ENCODE measurements around the gene KCNMB2.

KCNMB2 gene

GRCh38 chr3:178513546-178514380 lies 22.5 kb upstream of the KCNMB2 start:
- no peak for TF ChIP-seq GATA2 (IDR thresholded peaks at IDR 0.05; ENCODE audit: low read depth, low read length)
- no peak for TF ChIP-seq GATA3 (IDR thresholded peaks at IDR 0.05; ENCODE audit: low read depth, low read length)

- TF ChIP-seq GATA2 (IDR thresholded peaks at IDR 0.05; ENCODE audit: low read depth, low read length), result no peak
- no peak for TF ChIP-seq GATA3 (IDR thresholded peaks at IDR 0.05; ENCODE audit: low read depth, low read length)
Measured at GRCh38 chr3:178514401-178514800, 21.8 kb upstream of the KCNMB2 start.

GRCh38 chr3:178517665-178518334 lies 18.4 kb upstream of the KCNMB2 start:
- TF ChIP-seq GATA3 (IDR thresholded peaks at IDR 0.05; ENCODE audit: low read depth, low read length), result no peak
- no peak for TF ChIP-seq GATA2 (IDR thresholded peaks at IDR 0.05; ENCODE audit: low read depth, low read length)

- TF ChIP-seq GATA2 (IDR thresholded peaks at IDR 0.05; ENCODE audit: low read depth, low read length), result no peak
- TF ChIP-seq GATA3 (IDR thresholded peaks at IDR 0.05; ENCODE audit: low read depth, low read length), result no peak
Measured at GRCh38 chr3:178518660-178519396, 17.4 kb upstream of the KCNMB2 start.

- TF ChIP-seq GATA2 (IDR thresholded peaks at IDR 0.05; ENCODE audit: low read depth, low read length) (no peak), GATA3 (IDR thresholded peaks at IDR 0.05; ENCODE audit: low read depth, low read length) (no peak)
Measured at GRCh38 chr3:178519701-178520100, 16.5 kb upstream of the KCNMB2 start.

- TF ChIP-seq GATA3 (IDR thresholded peaks at IDR 0.05; ENCODE audit: low read depth, low read length) (no peak), GATA2 (IDR thresholded peaks at IDR 0.05; ENCODE audit: low read depth, low read length) (no peak)
Measured at GRCh38 chr3:178520451-178520850, 15.8 kb upstream of the KCNMB2 start.

GRCh38 chr3:178522200-178523052 lies 13.8 kb upstream of the KCNMB2 start:
- TF ChIP-seq GATA3 (IDR thresholded peaks at IDR 0.05; ENCODE audit: low read depth, low read length) (no peak), GATA2 (IDR thresholded peaks at IDR 0.05; ENCODE audit: low read depth, low read length) (no peak)

- TF ChIP-seq GATA2 (IDR thresholded peaks at IDR 0.05; ENCODE audit: low read depth, low read length) (no peak), GATA3 (IDR thresholded peaks at IDR 0.05; ENCODE audit: low read depth, low read length) (no peak)
Measured at GRCh38 chr3:178525251-178525650, 11.0 kb upstream of the KCNMB2 start.

GRCh38 chr3:178526291-178526690 lies 9.9 kb upstream of the KCNMB2 start:
- no peak for TF ChIP-seq GATA3 (IDR thresholded peaks at IDR 0.05; ENCODE audit: low read depth, low read length)
- no peak for TF ChIP-seq GATA2 (IDR thresholded peaks at IDR 0.05; ENCODE audit: low read depth, low read length)

- no peak for TF ChIP-seq GATA3 (IDR thresholded peaks at IDR 0.05; ENCODE audit: low read depth, low read length)
- no peak for TF ChIP-seq GATA2 (IDR thresholded peaks at IDR 0.05; ENCODE audit: low read depth, low read length)
Measured at GRCh38 chr3:178527981-178528380, 8.3 kb upstream of the KCNMB2 start.

- no peak for TF ChIP-seq GATA2 (IDR thresholded peaks at IDR 0.05; ENCODE audit: low read depth, low read length)
- no peak for TF ChIP-seq GATA3 (IDR thresholded peaks at IDR 0.05; ENCODE audit: low read depth, low read length)
Measured at GRCh38 chr3:178529606-178530225, 6.5 kb upstream of the KCNMB2 start.

- TF ChIP-seq GATA2 (IDR thresholded peaks at IDR 0.05; ENCODE audit: low read depth, low read length) (no peak), GATA3 (IDR thresholded peaks at IDR 0.05; ENCODE audit: low read depth, low read length) (no peak)
Measured at GRCh38 chr3:178532476-178532875, 3.8 kb upstream of the KCNMB2 start.

- TF ChIP-seq GATA3 (IDR thresholded peaks at IDR 0.05; ENCODE audit: low read depth, low read length), result no peak
- TF ChIP-seq GATA2 (IDR thresholded peaks at IDR 0.05; ENCODE audit: low read depth, low read length), result no peak
Measured at GRCh38 chr3:178537122-178537705, 978 bp downstream of the KCNMB2 start.

All from SH-SY5Y (cell line).